HG03342 (cell line): ENCODE results near the gene CIDEA.
"Not testable (repeated sequence)": the region's sequence is repeated elsewhere in the genome, so short reads cannot be mapped to it uniquely, and the experiment has no call there.

Source experiments
- ATAC-seq: cut with Tn5 transposase; IDR thresholded peaks from one replicate; pipeline ENCODE4 v1.9.1; 2021; ENCODE audit warnings: mild to moderate bottlenecking, moderate library complexity; ENCODE audit not compliant: unreplicated experiment

CIDEA gene

GRCh38 chr18:12254136-12254819, at the start of gene CIDEA:
TSS of gene CIDEA (plus strand) at chr18:12254361. CDS start at chr18:12254384, 23 bp downstream.
- ATAC-seq = no peak

GRCh38 chr18:12208296-12209153, 45.6 kb upstream of the CIDEA start:
- ATAC-seq = not testable (repeated sequence)

GRCh38 chr18:12212308-12212707, 41.9 kb upstream of the CIDEA start:
- not testable (repeated sequence) for ATAC-seq

GRCh38 chr18:12214296-12215005, 39.7 kb upstream of the CIDEA start:
- not testable (repeated sequence) for ATAC-seq

- not testable (repeated sequence) for ATAC-seq
Observed at GRCh38 chr18:12216471-12216870, 37.7 kb upstream of the CIDEA start.

- ATAC-seq = not testable (repeated sequence)
Observed at GRCh38 chr18:12218603-12219002, 35.6 kb upstream of the CIDEA start.

- ATAC-seq = not testable (repeated sequence)
Observed at GRCh38 chr18:12222041-12222440, 32.1 kb upstream of the CIDEA start.

- ATAC-seq = not testable (repeated sequence)
Observed at GRCh38 chr18:12223326-12223725, 30.8 kb upstream of the CIDEA start.

- ATAC-seq = not testable (repeated sequence)
Observed at GRCh38 chr18:12226807-12227206, 27.4 kb upstream of the CIDEA start.

- not testable (repeated sequence) for ATAC-seq
Observed at GRCh38 chr18:12227399-12228186, 26.6 kb upstream of the CIDEA start.

GRCh38 chr18:12228308-12228707, 25.9 kb upstream of the CIDEA start:
- not testable (repeated sequence) for ATAC-seq

GRCh38 chr18:12230561-12230960, 23.6 kb upstream of the CIDEA start:
- ATAC-seq = not testable (repeated sequence)

GRCh38 chr18:12231040-12231882, 22.9 kb upstream of the CIDEA start:
- no peak for ATAC-seq

GRCh38 chr18:12231986-12232385, 22.2 kb upstream of the CIDEA start:
- no peak for ATAC-seq

GRCh38 chr18:12233378-12233777, 20.8 kb upstream of the CIDEA start:
- no peak for ATAC-seq

GRCh38 chr18:12234451-12235190, 19.5 kb upstream of the CIDEA start:
- ATAC-seq = no peak

GRCh38 chr18:12236141-12236540, 18.0 kb upstream of the CIDEA start:
- ATAC-seq = no peak

- peak; percentile 80 for ATAC-seq
Observed at GRCh38 chr18:12236934-12237832, 17.0 kb upstream of the CIDEA start.
